Breast epithelium (tissue), 4 donors: ENCODE measurements around the gene INSC. TPM values are rescaled to one million over a fixed set of nuclear protein-coding genes. Genes with fewer than 3 reads are reported as not detected.
A peak's percentile ranks its signal among the peaks of the same experiment; 100 is the strongest.

Experiments
- DNase-seq, 2 donors: peaks; one replicate each; pipeline ENCODE4 v3.0.0-alpha.2; 2019; ENCODE audit warnings: low spot score in 2 of 2
- H3K27ac ChIP-seq, 2 donors: fragments of 200-600 bp; sonication (generic) in 1 of 2; one replicate each; pipeline ENCODE4 v1.5.1; 2016 to 2019; ENCODE audit warnings: mild to moderate bottlenecking in 1 of 2
- H3K27me3 ChIP-seq, 2 donors: fragments of 200-600 bp; sonication (generic) in 1 of 2; one replicate each; pipeline versions ENCODE4 v1.5.1 to v1.6.0; 2017 to 2019; ENCODE audit warnings: control low read depth in 1 of 2, mild to moderate bottlenecking in 1 of 2
- H3K36me3 ChIP-seq: fragments of 200-600 bp; one replicate; pipeline ENCODE4 v1.5.1; 2019
- H3K4me1 ChIP-seq, 2 donors: fragments of 200-600 bp; sonication (generic); one replicate each; pipeline ENCODE4 v1.5.1; 2016 to 2019; ENCODE audit warnings: control low read depth in 1 of 2
- H3K4me3 ChIP-seq, 3 donors: fragments of 200-600 bp; sonication (generic); 1 replicate in 2 of 3; 2 replicates in 1 of 3; pipeline ENCODE4 v1.5.1; 2016 to 2019; ENCODE audit warnings: mild to moderate bottlenecking in 3 of 3, moderate library complexity in 2 of 3
- H3K9me3 ChIP-seq, 2 donors: fragments of 200-600 bp; sonication (generic) in 1 of 2; one replicate each; pipeline ENCODE4 v1.5.1; 2016 to 2019; ENCODE audit warnings: control low read depth in 1 of 2
- POLR2A ChIP-seq: fragments of 450-650 bp; IDR thresholded peaks from one replicate; pipeline ENCODE4 v1.6.1; 2016; ENCODE audit warnings: antibody characterized with exemption, mild to moderate bottlenecking, moderate library complexity
- POLR2AphosphoS5 ChIP-seq, 3 donors: sonication (generic); formaldehyde crosslinking; IDR thresholded peaks; one replicate each; pipeline ENCODE4 v1.6.1; 2017; ENCODE audit warnings: antibody characterized with exemption in 3 of 3
- intact Hi-C: fragments of 100-400 bp; cut with DNase I; formaldehyde crosslinking; loops from one replicate; pipeline ENCODE4 v1.15.1; 2023; ENCODE audit warnings: low total_unique reads
- total RNA-seq, 3 donors: library from RNA; depleted of rRNA; stranded (reverse); fragments of >200 nt; gene quantifications; one replicate each; pipeline ENCODE4 v1.1.0, GENCODE V29; 2016
- TF ChIP-seq, protein P1 (sequence below), 3 donors: fragments of 450-650 bp; IDR thresholded peaks; one replicate each; pipeline ENCODE4 v1.5.1; 2016 to 2017; ENCODE audit warnings: antibody characterized with exemption in 3 of 3, mild to moderate bottlenecking in 3 of 3, moderate library complexity in 3 of 3

Gene INSC
- total RNA-seq, 3 donors from 2014 or later: 0.33 to 0.88 TPM; not detected in 1

DNA sequence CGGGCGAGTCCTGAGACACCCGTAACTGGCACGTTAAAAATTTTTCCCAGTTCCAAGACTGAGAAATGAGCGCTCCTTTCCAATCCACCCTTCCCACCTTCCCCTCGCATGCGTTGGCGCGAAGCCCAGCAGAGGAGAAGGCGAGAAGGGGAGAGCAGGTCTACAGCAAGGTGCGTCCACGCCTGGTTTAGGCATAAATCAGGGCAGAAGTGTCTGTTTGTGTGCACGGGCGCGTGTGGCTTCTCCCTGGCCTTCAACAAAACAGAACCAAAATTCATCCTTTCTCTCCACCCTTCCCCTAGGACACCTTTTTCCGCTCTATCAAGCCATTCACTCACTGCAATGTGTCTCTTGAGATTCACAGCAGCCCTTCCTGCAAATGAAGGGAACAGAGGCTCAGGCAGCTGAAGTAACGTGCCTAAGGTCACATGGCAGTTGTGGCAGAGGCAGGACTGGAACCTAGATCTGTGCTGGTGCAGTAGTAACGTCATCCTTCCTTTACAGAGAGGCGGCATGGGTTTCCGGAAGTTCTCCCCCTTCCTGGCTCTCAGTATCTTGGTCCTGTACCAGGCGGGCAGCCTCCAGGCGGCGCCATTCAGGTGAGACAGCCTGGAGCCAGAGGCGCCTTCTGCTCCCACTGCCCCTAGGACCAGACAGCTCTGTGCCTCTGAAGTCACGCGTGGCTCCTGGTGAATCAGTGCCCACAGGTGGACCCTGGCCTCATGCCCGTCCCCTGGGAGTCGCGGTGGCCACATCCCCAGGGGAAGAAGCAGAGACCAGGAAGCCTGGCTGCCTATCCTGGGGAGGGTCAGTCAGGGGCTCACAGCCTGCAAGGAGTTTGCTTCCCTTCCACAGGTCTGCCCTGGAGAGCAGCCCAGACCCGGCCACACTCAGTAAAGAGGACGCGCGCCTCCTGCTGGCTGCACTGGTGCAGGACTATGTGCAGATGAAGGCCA lies 40.2 kb upstream of the INSC start:
- Histone ChIP-seq H3K4me1 (peaks cover 0 to 9% of the 10 kb centered on the region in 2 donors), H3K27ac (no peak overlapping the region), H3K27me3 (peaks cover 0 to 47% of the 10 kb centered on the region in 2 donors), H3K9me3 (peaks cover 4 to 5% of the 10 kb centered on the region in 2 donors), H3K4me3 (peak overlapping the region in 2 of 3 donors; percentile 35 to 56), H3K36me3 (no peaks in the 10 kb centered on the region)
- DNase-seq: peak; percentile 52 to 77
- TF ChIP-seq, protein P1, sequence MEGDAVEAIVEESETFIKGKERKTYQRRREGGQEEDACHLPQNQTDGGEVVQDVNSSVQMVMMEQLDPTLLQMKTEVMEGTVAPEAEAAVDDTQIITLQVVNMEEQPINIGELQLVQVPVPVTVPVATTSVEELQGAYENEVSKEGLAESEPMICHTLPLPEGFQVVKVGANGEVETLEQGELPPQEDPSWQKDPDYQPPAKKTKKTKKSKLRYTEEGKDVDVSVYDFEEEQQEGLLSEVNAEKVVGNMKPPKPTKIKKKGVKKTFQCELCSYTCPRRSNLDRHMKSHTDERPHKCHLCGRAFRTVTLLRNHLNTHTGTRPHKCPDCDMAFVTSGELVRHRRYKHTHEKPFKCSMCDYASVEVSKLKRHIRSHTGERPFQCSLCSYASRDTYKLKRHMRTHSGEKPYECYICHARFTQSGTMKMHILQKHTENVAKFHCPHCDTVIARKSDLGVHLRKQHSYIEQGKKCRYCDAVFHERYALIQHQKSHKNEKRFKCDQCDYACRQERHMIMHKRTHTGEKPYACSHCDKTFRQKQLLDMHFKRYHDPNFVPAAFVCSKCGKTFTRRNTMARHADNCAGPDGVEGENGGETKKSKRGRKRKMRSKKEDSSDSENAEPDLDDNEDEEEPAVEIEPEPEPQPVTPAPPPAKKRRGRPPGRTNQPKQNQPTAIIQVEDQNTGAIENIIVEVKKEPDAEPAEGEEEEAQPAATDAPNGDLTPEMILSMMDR (IDR thresholded peaks at IDR 0.05): peak in 2 of 3 donors; percentile 41 to 53
- TF ChIP-seq POLR2A: no peak
- TF ChIP-seq POLR2AphosphoS5 (IDR thresholded peaks at IDR 0.05): no peak
- intact Hi-C loops: loop anchor here (5.0 kb wide), 1 partner anchor 382 kb away; no protein-coding TSS in a partner anchor

DNA sequence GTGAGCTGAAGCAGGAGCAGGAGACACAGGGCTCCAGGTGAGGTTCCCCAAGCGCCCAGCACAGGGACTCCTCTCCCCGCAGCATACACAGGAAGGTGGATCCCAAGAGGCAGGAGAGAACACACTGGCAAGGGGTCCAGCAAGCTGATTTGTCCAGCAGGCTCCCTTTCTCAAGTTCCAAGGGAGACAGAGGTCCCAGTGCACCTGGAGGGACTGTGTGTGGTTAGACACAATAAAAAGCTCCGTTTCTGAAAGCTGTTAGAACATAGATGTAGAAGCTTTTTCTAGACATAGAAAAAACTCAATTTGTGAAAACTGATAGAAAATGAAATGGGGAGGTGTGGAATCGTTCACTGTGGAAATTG lies 39.6 kb upstream of the INSC start:
- no peak for TF ChIP-seq POLR2A
- TF ChIP-seq, protein P1 (IDR thresholded peaks at IDR 0.05): peak in 1 of 3 donors; percentile 1
- no peak for TF ChIP-seq POLR2AphosphoS5 (IDR thresholded peaks at IDR 0.05)
- H3K27me3 ChIP-seq: peaks cover 0 to 47% of the 10 kb centered on the region in 2 donors
- H3K36me3 ChIP-seq: no peaks in the 10 kb centered on the region
- H3K27ac ChIP-seq: no peak overlapping the region
- intact Hi-C loops: no loop called here
- no peak for DNase-seq
- H3K4me1 ChIP-seq: peaks cover 0 to 9% of the 10 kb centered on the region in 2 donors
- no peak overlapping the region for H3K4me3 ChIP-seq
- H3K9me3 ChIP-seq: no peaks in the 10 kb centered on the region

DNA sequence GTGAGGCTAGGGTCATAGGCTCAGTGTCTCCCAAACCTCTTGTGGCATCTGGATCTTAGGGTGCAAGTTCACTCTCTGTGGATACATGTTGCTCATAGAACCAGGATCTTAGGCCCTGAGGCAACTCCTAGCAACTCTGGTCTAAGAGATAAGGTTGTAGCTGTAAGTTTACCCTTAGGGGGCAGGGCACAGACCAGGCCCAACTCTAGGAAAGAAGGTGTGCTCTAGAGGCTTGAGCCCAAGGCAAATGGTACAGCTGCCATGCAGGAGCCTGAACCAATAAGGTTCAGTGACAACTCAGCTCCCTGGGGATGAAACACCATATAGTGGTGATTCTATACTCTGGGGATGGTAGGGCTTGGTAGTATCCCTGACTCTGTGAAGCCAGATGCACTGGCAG lies 23.5 kb upstream of the INSC start:
- H3K4me1 ChIP-seq: no peaks in the 10 kb centered on the region
- TF ChIP-seq POLR2AphosphoS5 (IDR thresholded peaks at IDR 0.05) (no peak), POLR2A (no peak)
- TF ChIP-seq, protein P1 (IDR thresholded peaks at IDR 0.05): no peak
- peaks cover 0 to 11% of the 10 kb centered on the region in 2 donors for H3K9me3 ChIP-seq
- no peak overlapping the region for H3K4me3 ChIP-seq
- intact Hi-C loops: loop anchor here (5.0 kb wide), 1 partner anchor 466 kb away; no protein-coding TSS in a partner anchor
- no peak for DNase-seq
- H3K27me3 ChIP-seq: no peaks in the 10 kb centered on the region
- H3K27ac ChIP-seq: no peak overlapping the region
- H3K36me3 ChIP-seq: no peaks in the 10 kb centered on the region

DNA sequence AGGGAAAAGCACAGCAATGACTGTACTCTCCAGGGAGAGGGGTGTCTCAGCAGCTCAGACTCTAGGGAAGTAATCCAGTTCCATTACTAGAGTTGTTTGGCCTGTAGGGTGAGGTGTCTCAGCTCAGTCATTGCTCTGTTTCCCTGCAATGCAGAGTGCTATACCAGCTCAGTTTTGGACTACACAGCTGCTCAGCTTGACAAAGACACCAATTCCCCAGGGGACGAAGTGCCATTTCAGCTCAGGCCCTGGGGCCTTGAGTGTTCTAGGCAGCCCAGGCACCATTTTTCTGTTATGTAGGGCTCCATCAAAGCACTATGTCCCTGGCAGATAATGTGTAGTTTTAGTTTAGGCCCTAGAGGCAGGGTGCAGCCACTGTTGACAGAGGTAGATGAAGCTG lies 23.1 kb upstream of the INSC start:
- Histone ChIP-seq H3K9me3 (peaks cover 0 to 11% of the 10 kb centered on the region in 2 donors), H3K4me3 (no peak overlapping the region), H3K27ac (no peak overlapping the region), H3K36me3 (no peaks in the 10 kb centered on the region), H3K4me1 (no peaks in the 10 kb centered on the region), H3K27me3 (no peaks in the 10 kb centered on the region)
- DNase-seq: no peak
- intact Hi-C loops: loop anchor here (5.0 kb wide), 1 partner anchor 466 kb away; no protein-coding TSS in a partner anchor
- no peak for TF ChIP-seq POLR2AphosphoS5 (IDR thresholded peaks at IDR 0.05)
- TF ChIP-seq POLR2A: no peak
- TF ChIP-seq, protein P1 (IDR thresholded peaks at IDR 0.05): no peak

DNA sequence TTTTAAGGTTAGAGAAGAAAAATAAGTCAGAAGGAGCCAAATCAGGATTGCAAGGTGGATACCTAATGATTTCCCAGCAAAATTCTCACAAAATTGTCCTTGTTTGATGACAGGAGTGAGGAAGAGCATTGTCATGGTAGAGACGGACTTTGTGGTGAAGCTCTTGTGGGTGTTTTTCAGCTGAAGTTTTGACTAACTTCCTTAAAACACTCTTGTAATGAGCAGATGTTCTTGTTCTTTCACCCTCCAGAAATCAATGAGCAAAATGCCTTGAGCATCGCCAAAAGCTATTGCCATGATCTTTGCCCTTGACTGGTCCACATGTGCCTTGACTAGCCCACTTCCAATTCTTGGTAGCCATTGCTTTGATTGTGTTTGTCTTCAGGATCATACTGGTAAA lies 21.3 kb upstream of the INSC start:
- Histone ChIP-seq H3K27me3 (no peaks in the 10 kb centered on the region), H3K4me3 (no peak overlapping the region), H3K4me1 (no peaks in the 10 kb centered on the region), H3K9me3 (peaks cover 0 to 2% of the 10 kb centered on the region in 2 donors), H3K36me3 (no peaks in the 10 kb centered on the region), H3K27ac (no peak overlapping the region)
- no peak for DNase-seq
- TF ChIP-seq POLR2A (no peak), POLR2AphosphoS5 (IDR thresholded peaks at IDR 0.05) (no peak)
- TF ChIP-seq, protein P1 (IDR thresholded peaks at IDR 0.05): no peak
- intact Hi-C loops: loop anchor here (5.0 kb wide), 1 partner anchor 464 kb away; no protein-coding TSS in a partner anchor
